Measurements from ENCODE around the gene CKM.
"Not testable (repeated sequence)": the region's sequence is repeated elsewhere in the genome, so short reads cannot be mapped to it uniquely, and the experiment has no call there.

CKM gene

DNA sequence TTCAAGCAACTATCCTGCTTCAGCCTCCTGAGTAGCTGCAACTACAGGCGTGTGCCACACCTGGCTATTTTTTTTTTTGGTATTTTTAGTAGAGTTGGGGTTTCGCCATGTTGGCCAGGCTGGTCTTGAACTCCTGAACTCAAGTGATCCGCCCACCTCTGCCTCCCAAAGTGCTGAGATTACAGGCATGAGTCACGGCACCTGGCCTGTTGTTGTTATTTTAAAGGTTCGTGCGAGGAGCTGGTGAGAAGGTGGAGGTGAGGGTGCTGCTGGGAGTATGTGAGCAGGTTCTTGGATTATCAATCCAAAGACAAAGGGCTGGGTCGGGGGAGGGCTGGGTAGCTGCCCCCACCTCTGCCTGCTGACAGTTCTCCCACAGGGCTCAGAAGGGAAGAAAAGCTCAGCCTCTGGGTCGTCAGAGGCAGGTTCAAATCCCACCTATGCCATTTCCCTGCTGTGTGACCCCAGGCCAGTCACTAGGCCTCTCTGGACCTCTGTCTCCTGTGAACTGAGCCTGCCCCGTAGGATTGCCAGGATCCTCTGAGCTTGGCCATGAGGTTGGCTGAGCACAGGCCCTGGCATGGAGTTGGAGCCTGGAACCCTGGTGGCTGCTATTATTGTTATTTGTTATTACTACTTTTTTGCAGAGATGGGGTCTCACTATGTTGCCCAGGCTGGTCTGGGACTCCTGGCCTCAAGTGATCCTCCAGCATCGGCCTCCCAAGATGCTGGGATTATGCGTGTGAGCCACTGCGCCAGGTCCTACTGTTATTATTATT is 1.5 kb downstream of the CKM start:
- no peak for DNase-seq (ENCODE audit: low read depth)

DNA sequence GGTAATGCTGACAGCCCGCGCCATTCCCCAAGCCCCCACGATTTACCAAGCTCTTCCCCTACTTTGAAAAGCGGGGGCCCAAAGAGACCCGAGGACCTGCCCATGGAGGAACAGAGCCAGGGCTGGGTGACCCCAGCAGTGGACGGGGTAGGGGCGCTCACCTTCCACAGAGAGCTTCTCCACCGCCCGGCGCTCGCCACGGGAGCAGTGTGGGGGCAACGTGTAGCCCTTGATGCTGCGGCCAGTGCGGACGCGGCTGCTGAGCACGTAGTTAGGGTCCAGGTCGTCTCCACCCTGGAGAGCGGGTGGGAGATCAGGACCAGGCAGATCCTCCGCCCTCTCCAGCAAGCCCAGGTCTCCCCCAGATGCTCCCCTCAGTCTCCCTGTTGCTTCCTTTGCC is 7.4 kb downstream of the CKM start:
- DNase-seq (ENCODE audit: low read depth) = no peak

DNA sequence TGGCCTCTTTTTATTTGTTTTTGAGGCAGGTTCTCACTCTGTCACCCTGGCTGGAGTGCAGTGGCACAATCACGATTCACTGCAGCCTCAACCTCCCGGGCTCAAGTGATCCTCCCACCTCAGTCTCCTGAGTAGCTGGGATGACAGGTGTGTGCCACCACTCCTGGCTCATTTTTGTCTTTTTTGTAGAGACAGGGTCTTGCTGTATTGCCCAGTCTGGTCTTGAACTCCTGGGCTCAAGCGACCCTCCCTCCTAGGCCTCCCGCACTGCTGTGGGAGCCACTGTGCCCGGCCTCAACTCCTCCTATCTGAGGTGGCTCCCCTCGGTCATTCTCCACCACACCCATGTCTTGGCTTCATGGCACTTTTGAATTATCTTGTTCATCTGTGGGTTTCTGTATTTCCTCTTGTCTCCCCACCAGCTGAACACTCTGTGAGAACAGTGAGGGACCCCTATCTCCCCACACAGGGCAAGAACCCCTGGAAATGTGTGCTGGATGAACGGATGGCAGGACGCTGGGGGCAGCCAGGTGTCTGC is 7.9 kb downstream of the CKM start:
- DNase-seq (ENCODE audit: low read depth) = no peak

DNA sequence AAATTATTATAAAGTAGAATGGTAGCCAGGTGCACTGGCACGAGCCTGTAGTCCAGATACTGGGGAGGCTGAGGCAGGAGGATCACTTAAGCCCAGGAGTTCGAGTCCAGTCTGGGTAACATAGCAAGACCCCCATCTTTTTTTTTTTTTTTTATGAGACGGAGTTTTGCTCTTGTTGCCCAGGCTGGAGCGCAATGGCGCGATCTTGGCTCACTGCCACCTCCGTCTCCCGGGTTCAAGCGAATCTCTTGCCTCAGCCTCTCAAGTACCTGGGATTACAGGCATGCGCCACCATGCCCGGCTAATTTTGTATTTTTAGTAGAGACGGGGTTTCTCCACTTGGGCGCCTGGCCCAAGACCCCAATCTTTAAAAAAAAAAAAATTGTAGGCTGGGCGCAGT is 10.4 kb downstream of the CKM start:
- not testable (repeated sequence) for DNase-seq (ENCODE audit: low read depth)

DNA sequence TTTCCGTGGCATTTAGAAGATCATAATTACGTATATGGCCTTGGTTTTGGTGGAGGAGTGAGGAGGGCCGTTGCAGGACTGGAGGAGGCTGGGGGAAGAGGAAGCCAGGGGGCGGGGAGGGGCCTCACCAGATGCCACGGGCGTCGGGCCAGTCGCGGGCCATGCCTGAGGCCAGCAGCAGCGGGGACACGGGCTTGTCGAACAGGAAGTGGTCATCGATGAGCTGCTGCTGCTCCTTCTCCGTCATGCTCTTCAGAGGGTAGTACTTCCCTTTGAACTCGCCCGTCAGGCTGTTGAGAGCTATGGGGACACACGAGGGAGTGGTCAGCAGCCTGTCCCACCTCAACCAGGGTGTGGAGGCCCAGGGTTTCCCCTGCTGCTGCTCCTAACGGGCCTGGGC is 11.1 kb downstream of the CKM start:
- DNase-seq (ENCODE audit: low read depth) = no peak

DNA sequence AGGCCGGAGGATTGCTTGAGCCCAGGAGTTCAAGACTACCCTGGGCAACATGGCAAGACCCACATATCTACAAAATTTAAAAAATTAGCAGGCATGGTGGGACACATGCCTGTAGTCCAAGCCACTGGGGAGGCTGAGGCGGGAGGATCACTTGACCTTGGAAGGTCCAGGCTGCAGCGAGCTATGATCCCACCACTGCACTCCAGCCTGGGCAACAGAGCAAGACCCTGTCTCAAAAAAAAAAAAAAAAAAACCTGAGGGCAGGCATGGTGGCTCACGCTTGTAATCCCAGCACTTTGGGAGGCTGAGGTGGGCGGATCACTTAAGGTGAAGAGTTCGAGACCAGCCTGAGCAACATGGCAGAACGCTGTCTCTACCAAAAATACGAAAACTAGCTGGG is 13.4 kb downstream of the CKM start:
- not testable (repeated sequence) for DNase-seq (ENCODE audit: low read depth)

DNA sequence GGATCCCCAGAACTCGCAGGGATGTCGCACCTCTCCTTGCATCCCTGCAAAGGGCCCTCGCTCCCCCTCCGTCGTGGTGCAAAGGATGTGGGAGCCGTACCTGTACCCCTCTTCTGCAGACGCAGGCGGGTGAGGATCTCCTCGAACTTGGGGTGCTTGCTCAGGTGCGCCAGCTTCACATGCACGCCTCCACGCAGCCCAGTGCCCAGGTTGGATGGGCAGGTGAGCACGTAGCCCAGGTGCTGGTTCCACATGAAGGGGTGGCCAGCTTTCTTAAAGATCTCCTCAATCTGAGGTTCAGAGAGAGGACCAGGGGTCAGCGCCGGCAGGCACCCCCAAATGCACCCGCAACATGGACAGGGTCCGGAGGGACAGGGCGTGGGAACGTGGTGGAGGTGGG is 15.3 kb downstream of the CKM start:
- no peak for DNase-seq (ENCODE audit: low read depth)

DNA sequence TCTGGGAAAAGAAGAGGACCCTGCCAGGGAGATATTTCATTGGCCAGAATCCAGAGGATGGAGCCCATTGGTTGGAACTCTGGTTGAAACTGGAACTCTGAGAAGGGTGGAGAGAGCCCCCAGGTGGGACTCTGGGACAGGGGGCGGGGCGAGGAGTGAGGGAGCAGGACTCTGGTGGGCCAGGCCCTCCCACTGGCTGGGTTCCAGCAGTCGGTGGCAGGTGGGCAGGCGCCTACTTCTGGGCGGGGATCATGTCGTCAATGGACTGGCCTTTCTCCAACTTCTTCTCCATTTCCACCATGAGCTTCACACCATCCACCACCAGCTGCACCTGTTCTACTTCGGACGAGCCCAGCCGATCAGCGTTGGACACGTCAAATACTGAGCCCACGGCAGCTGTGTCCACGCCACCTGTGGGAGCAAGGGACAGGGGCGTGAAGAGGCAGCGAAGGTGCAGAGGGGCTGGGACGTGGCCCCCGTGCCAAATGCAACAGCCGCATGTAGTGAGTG is 16.1 kb downstream of the CKM start:
- no peak for DNase-seq (ENCODE audit: low read depth)

DNA sequence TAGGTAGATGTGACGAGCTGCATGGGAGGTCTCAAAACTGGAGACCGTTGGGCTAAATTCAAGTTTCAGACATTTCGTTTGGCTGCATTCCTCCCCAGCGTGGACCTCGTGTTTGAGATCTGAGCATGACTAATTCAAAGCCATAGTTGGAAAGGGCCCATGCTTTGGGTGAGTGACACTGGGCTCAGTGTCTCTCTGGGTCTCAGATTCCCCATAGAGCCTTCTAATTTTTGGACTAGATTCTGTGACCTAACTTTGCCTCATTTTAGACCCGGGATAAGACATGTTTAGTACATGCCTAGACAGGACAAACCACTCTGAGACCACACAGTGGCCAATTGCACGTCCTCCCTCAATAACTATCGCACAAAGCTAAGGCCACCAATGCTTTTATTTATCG is 16.6 kb downstream of the CKM start:
- DNase-seq (ENCODE audit: low read depth) = no peak

DNA sequence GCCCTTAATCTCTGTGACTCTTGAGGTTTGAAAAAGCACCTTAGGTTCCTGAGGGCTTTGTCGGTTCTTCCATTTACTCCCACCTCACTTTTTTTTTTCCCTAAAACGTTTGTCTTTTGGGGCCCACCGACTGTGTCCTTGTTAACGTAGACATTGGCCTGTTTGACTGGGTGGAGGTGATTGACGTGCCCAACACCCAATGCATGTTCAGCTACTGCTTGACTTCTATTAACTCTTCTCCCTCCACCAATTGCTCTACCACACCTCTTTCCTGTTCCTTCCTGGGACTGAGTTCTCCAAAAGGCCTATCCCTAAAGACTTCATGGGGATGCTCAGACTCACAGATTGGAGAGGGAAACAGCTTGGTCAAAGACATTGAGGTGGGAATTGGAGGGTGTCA is 17.3 kb downstream of the CKM start:
- DNase-seq (ENCODE audit: low read depth) = no peak

DNA sequence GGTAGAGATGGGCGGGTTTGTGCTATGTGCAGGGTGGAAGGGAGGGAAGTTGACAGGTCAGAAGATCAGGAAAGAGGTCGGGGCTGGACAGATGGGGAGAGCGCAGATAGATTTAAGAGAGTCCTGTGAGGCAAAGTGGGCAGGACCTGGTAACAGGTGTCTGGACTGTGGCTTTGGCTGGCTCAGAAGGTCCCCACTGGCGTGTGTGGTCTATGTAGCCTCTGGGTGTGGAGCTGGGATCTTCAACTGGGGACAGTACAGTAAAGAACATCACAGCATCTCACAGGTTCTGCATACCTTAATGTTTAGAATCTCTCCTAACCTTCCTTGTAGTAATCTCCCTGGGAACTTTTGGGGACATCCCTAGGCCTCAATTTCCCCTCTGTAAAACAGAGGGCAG is 17.7 kb downstream of the CKM start:
- DNase-seq (ENCODE audit: low read depth) = no peak

DNA sequence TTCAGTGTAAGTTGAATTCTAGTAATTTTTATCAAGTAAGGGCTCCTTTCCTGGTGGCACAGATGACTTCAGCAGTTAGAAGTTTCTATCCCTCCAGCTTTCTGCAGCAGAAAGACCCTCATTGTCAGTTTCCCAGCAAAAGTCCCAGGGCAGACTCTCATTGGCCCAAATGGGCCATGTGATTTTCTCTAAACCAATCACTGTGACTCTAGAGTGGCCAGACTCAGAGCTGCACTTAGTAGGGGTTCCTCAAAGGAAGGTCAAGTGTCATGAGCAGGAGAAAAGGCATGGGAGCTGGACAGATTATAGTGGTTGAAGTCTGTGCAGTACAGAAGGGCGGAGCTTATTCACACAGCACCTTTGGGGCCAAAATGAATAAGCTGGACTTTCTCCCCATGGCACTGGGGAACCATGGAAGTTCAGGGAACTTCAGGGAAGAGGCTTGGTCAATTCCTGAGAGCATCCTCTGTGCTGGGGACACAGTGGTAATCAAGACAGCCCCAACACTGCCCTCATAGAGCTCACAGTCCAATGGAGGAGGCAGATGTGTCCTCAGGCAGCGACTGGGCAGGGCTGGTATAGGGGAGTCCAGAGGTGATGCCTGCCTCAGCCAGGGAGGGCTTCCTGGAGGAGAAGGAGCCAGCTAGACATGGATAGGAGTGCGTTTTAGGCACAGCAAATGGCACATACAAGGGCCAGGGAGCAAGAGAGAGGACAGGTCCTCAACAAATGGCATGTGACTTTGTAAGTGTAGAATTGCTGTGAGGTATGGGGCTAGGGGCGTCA is 18.3 kb downstream of the CKM start:
- no peak for DNase-seq (ENCODE audit: low read depth)

DNA sequence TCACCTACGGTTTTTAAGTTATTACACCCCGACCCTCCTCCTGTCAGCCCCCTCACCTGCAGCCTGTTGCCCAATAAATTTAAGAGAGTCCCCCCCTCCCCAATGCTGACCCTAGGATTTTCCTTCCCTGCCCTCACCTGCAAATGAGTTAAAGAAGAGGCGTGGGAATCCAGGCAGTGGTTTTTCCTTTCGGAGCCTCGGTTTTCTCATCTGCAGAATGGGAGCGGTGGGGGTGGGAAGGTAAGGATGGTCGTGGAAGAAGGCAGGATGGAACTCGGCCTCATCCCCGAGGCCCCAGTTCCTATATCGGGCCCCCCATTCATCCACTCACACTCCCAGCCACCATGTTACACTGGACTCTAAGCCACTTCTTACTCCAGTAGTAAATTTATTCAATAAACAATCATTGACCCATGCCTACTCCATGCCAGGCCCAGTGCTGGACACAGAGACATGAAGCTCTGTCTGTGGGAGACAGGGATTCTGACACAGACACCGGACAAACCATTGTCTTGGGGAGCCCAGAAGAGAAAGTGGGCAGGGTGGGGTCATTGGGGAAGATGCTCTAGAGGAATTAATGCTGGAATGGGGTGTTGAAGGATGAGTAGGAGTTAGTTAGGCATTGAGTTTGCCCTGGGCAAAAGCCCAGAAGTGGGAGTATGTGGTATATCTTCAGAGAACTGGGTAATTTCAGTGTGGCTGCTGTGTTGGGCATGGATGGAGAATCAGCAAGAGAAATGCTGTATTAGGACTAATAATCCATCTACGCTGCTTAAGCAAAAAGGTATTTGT is 19.2 kb downstream of the CKM start:
- DNase-seq (ENCODE audit: low read depth) = no peak

DNA sequence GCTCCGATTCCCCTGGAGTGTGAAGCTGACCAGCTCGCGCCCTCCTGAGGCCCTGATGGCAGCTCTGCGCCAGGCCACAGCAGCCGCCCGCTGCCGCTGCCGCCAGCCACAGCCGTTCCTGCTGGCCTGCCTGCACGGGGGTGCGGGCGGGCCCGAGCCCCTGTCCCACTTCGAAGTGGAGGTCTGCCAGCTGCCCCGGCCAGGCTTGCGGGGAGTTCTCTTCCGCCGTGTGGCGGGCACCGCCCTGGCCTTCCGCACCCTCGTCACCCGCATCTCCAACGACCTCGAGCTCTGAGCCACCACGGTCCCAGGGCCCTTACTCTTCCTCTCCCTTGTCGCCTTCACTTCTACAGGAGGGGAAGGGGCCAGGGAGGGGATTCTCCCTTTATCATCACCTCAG is 20.3 kb downstream of the CKM start:
- DNase-seq (ENCODE audit: low read depth) = no peak

DNA sequence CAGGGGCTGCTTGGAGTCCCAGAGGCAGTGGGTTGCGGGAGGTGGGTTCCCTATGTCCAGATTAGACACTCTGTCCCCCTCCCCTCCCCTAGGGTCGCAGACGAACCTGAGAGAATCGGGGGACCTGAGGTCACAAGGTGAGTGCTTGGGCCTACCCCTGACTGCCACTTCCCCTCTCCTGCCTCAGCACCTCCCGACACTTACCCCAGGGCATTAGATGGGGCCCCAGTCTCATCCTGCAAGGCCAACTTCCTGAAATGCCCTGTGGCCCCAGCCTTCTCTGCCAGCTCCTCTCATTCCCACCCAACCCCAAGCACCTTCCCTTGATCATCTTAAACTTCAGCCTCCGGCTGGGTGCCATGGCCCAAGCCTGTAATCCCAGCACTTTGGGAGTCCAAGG is 23.0 kb downstream of the CKM start:
- no peak for DNase-seq (ENCODE audit: low read depth)

DNA sequence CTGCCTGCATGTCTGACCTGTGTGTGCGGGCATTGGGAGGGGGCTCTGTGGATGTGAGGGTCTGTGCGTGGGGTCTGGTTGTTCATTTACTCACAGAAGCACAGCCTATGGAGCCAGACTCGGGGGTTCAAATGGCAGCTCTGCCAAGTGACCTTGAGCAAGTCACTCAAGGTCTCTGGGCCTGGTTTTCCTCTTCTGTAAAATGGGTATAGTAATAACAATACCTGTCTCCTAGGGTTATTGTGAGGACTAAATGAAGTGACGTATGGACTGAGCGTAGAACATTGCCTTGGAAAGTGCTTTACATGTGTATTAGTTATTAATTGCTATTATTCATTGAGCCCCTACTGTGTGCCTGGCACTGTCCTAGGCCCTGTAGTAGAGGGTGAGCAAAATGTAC is 24.4 kb downstream of the CKM start:
- DNase-seq (ENCODE audit: low read depth) = no peak

DNA sequence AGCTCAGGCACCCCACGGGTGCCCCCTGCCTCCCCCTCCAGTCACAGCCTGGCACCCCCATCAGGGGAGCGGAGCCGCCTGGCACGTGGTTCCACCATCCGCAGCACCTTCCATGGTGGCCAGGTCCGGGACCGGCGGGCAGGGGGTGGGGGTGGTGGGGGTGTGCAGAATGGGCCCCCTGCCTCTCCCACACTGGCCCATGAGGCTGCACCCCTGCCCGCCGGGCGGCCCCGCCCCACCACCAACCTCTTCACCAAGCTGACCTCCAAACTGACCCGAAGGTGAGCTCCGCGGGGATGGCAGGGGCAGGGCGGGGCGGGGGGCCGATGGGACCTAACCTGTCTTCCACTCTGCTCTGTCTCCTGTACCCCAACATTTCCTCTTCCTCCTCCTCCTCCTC is 25.0 kb downstream of the CKM start:
- no peak for DNase-seq (ENCODE audit: low read depth)

DNA sequence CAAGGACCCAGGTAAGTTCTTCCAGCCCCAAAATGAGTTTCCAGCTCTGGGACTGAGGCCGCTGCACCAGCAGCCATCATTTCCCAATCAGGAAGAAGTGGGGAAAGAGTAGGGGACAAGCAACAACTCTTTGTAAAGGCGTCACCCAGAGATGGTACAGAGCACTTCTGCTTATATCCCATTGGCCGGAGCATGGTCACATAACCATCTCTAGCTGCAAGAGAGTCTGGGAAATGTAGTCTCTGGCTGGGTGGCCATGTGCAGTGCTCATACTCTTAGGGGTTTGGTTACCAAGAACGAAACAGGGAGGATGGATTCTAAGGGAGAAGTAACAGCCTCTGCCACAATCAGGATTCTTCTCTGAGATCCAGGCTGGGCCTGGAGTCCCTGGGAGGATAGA is 26.3 kb downstream of the CKM start:
- DNase-seq (ENCODE audit: low read depth) = no peak

DNA sequence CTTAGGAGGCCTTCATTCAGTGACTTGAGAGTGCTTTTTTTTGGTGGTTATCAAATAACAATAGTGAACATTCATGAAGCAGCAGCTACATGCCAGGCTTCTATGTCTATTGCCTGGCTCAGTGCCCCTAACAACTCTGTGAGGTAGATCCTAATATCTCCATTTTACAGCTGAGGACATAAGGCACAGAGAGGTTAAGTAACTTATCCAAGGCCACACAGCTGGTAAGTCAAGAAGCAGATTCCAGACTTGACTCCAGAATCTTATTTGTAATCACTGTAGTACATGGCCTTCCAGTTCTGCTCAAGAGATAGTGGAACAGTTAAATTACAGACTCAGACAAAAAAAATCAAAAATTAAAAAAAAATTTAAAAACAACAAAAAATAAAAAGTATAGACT is 26.8 kb downstream of the CKM start:
- DNase-seq (ENCODE audit: low read depth) = no peak

DNA sequence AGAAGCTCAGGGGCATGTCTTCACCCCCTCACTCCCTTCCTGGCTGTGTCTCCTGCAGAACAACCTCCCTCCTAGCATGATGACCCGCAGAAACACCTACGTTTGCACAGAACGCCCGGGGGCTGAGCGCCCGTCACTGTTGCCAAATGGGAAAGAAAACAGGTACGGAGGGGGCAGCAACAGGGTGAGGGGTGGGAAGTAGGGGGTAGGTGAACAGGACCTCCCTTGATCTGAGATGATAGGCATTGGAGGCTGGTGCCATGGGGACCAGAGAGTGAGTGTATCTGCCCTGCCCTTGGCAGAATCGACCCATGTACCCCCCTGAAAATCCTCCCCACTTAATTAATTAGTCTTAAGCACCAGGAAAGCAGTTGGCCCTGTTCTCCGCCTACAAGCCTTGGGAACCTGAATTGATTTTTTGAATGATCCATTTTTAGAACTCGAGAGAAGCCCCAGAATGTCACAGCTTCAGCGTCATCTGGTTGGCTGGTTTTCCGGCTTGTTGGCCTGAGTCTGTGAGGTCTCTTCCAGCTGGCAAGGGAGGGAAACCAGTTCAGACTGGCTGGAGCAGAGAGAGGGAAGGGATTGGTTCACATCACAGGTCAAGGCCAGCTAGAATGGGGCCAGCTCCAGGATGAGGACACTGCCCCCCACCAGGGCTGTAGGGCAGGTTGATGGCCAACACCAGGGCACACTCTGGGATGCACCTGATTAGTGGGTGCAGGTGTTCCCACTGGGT is 28.2 kb downstream of the CKM start:
- no peak for DNase-seq (ENCODE audit: low read depth)

DNA sequence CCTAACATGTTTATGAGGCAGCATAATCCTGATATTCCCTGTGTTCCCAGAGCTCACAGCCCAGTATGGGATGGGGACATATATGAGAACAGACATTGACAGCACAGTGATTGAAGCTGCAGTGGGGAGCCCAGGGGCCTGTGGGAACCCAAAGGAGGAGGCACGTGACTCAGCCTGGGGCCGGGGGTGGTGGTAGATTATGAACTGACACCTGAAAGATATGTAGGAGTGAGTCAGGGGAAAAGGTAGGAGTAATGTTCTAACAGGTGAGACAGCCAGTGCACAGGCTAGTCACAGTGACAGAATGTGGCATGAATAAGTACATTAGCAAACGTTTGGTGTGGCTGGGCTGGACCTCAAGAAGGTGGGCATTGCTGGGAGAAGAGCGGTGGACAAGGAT is 29.0 kb downstream of the CKM start:
- no peak for DNase-seq (ENCODE audit: low read depth)

DNA sequence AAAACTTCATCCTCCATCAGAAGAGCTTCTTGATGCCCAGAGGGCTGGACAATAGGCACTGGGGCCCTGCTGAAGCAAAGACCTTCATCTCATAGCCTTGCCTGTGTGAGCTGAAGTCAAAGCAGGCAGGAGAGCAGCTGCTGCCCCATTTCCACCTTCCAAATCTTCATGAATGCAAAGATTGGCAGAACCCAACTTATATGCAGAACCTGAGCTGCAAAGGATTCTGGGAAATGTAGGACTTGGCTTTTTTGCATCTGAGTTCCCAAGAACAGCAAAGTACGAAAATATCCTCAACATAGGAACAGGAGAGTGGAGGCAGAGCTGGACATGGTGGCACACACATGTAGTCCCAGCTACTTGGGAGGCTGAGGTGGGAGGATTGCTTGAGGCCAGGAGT is 30.8 kb downstream of the CKM start:
- no peak for DNase-seq (ENCODE audit: low read depth)

Data from stimulated activated CD8-positive, alpha-beta memory T cell treated with anti-CD3 and anti-CD28 coated beads, Interleukin-15, amount 100 ng/mL, for 1 hour (primary cell).